ENCODE results near the gene TTLL11.

DNA sequence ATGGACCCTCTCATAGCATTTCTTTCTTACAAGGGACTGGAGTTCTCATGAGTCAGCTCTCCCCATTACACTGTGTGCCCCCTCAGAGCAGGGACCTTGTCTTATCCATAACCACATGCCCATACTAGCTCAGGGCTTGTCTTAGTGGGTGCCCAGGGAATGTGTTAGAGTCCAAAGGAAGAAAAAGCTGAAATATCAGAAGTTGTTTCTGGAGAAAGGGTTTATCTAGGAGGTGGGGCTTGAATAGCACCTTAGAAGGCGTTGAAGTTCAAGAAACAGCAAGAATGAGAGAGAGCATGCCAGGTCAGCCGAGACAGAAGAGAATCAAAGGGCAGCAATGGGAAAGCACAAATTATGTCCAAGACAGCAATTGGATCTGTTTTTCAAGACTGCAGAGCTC lies 109.4 kb downstream of the TTLL11 start:
- TF ChIP-seq GATA3 (IDR thresholded peaks at IDR 0.05; ENCODE audit: low read depth, low read length), result no peak
- TF ChIP-seq GATA2 (IDR thresholded peaks at IDR 0.05; ENCODE audit: low read depth, low read length), result no peak

Data from SH-SY5Y (cell line).